ENCODE data around the gene HPX. TPM values are rescaled to one million over a fixed set of nuclear protein-coding genes. Genes with fewer than 3 reads are reported as not detected.

Gene HPX
- total and polyA plus RNA-seq, 4 donors = 2,251 to 9,224 (median 5,760) TPM

DNA sequence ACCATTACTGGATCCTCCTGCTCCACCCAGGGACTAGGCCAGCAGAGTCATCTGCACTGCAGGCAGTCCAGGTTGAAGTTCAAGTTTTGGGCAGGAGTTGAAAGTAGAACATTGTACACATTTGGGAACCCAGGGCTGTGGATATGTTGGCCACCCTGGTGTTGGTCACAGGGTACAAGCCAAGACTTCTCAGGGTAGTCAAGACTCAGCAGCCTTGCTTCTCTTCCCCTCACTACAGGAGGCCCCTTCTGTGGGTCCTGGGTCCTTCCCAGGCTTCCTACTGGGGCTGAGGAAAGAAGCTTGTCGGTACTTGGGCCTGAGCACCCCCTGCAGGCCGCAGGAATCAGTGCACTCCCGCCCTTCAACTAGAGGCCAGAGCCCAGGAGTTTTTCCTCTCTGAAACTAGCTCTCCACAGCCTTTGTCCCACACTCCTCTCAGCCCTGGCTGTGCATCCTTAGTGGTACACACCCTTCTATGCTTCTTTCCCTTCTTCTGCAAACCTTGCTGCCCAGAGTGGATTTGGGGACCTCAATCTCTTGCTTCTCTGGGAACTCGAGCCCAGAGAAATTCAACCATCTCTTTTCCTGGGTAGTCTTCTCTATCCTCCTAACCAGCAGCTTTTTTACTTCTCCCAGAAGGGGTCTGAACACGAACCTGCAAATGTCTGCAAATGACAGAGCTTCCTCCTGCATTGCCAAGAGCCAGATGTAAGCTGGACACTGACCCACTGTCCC is 2.6 kb upstream of the HPX start:
- no peaks in the 10 kb centered on the region for H3K9me3 ChIP-seq (ENCODE audit: control insufficient read depth in 4 of 4, low read length in 3 of 4)
- peak overlapping the region; percentile 83 to 89 for H3K27ac ChIP-seq (ENCODE audit: low read depth in 1 of 2, low read length in 2 of 2)
- H3K27me3 ChIP-seq (ENCODE audit: control insufficient read depth in 4 of 4, insufficient read depth in 4 of 4, low read length in 3 of 4) = no peaks in the 10 kb centered on the region
- peaks cover 2 to 36% (median 24%) of the 10 kb centered on the region in 4 donors for H3K4me1 ChIP-seq (ENCODE audit: control insufficient read depth in 4 of 4, insufficient read depth in 4 of 4, low read length in 3 of 4)
- peak; percentile 56 for DNase-seq (ENCODE audit: low spot score)
- TF ChIP-seq MAX (IDR thresholded peaks at IDR 0.05) (no peak), EGR1 (IDR thresholded peaks at IDR 0.05; ENCODE audit: low read depth in 2 of 2) (no peak), TAF1 (conservative IDR thresholded peaks at IDR 0.05) (peak; percentile 59), JUND (IDR thresholded peaks at IDR 0.05) (peak in 1 of 2 donors; percentile 46), YY1 (IDR thresholded peaks at IDR 0.05) (peak; percentile 41), HNF4A (conservative IDR thresholded peaks at IDR 0.05) (peak; percentile 79 to 88), HNF4G (IDR thresholded peaks at IDR 0.05) (peak; percentile 33), SP1 (IDR thresholded peaks at IDR 0.05) (peak; percentile 75), FOXA1 (IDR thresholded peaks at IDR 0.05) (no peak), RAD21 (IDR thresholded peaks at IDR 0.05) (peak; percentile 80 to 85), RXRA (IDR thresholded peaks at IDR 0.05) (peak; percentile 77 to 78)
- TF ChIP-seq, protein P1, sequence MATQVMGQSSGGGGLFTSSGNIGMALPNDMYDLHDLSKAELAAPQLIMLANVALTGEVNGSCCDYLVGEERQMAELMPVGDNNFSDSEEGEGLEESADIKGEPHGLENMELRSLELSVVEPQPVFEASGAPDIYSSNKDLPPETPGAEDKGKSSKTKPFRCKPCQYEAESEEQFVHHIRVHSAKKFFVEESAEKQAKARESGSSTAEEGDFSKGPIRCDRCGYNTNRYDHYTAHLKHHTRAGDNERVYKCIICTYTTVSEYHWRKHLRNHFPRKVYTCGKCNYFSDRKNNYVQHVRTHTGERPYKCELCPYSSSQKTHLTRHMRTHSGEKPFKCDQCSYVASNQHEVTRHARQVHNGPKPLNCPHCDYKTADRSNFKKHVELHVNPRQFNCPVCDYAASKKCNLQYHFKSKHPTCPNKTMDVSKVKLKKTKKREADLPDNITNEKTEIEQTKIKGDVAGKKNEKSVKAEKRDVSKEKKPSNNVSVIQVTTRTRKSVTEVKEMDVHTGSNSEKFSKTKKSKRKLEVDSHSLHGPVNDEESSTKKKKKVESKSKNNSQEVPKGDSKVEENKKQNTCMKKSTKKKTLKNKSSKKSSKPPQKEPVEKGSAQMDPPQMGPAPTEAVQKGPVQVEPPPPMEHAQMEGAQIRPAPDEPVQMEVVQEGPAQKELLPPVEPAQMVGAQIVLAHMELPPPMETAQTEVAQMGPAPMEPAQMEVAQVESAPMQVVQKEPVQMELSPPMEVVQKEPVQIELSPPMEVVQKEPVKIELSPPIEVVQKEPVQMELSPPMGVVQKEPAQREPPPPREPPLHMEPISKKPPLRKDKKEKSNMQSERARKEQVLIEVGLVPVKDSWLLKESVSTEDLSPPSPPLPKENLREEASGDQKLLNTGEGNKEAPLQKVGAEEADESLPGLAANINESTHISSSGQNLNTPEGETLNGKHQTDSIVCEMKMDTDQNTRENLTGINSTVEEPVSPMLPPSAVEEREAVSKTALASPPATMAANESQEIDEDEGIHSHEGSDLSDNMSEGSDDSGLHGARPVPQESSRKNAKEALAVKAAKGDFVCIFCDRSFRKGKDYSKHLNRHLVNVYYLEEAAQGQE (IDR thresholded peaks at IDR 0.05) = peak; percentile 43
- TF ChIP-seq, protein P2, sequence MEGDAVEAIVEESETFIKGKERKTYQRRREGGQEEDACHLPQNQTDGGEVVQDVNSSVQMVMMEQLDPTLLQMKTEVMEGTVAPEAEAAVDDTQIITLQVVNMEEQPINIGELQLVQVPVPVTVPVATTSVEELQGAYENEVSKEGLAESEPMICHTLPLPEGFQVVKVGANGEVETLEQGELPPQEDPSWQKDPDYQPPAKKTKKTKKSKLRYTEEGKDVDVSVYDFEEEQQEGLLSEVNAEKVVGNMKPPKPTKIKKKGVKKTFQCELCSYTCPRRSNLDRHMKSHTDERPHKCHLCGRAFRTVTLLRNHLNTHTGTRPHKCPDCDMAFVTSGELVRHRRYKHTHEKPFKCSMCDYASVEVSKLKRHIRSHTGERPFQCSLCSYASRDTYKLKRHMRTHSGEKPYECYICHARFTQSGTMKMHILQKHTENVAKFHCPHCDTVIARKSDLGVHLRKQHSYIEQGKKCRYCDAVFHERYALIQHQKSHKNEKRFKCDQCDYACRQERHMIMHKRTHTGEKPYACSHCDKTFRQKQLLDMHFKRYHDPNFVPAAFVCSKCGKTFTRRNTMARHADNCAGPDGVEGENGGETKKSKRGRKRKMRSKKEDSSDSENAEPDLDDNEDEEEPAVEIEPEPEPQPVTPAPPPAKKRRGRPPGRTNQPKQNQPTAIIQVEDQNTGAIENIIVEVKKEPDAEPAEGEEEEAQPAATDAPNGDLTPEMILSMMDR (IDR thresholded peaks at IDR 0.05; ENCODE audit: low read depth, low read length, missing input control) = peak; percentile 76
- no peak overlapping the region for H3K4me3 ChIP-seq (ENCODE audit: low read depth in 1 of 3, low read length in 3 of 3)
- H3K9ac ChIP-seq (ENCODE audit: low read depth in 1 of 2, low read length in 2 of 2) = no peak overlapping the region
- 45% methylated on average over 5 of the region's 5 CpGs for WGBS
- H3K36me3 ChIP-seq (ENCODE audit: control insufficient read depth in 4 of 4, insufficient read depth in 3 of 4, low read depth in 1 of 4, low read length in 3 of 4) = peaks cover 0 to 6% (median 3%) of the 10 kb centered on the region in 4 donors

- H3K36me3 ChIP-seq (ENCODE audit: control insufficient read depth in 4 of 4, insufficient read depth in 3 of 4, low read depth in 1 of 4, low read length in 3 of 4) = peaks cover 3 to 13% (median 6%) of the 10 kb centered on the region in 4 donors
- H3K9ac ChIP-seq (ENCODE audit: low read depth in 1 of 2, low read length in 2 of 2) = peak overlapping the region in 1 of 2 donors; percentile 31
- DNase-seq (ENCODE audit: low spot score) = no peak
- H3K27me3 ChIP-seq (ENCODE audit: control insufficient read depth in 4 of 4, insufficient read depth in 4 of 4, low read length in 3 of 4) = no peaks in the 10 kb centered on the region
- peak; percentile 36 for TF ChIP-seq SP1 (IDR thresholded peaks at IDR 0.05)
- TF ChIP-seq RAD21 (IDR thresholded peaks at IDR 0.05) = no peak
- peak; percentile 33 for TF ChIP-seq TAF1 (conservative IDR thresholded peaks at IDR 0.05)
- peak in 1 of 2 donors; percentile 45 for TF ChIP-seq HNF4A (conservative IDR thresholded peaks at IDR 0.05)
- TF ChIP-seq, protein P3, sequence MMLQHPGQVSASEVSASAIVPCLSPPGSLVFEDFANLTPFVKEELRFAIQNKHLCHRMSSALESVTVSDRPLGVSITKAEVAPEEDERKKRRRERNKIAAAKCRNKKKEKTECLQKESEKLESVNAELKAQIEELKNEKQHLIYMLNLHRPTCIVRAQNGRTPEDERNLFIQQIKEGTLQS (IDR thresholded peaks at IDR 0.05) = no peak
- peak; percentile 7 for TF ChIP-seq YY1 (IDR thresholded peaks at IDR 0.05)
- peak; percentile 51 to 68 for TF ChIP-seq RXRA (IDR thresholded peaks at IDR 0.05)
- H3K4me1 ChIP-seq (ENCODE audit: control insufficient read depth in 4 of 4, insufficient read depth in 4 of 4, low read length in 3 of 4) = peaks cover 2 to 46% (median 27%) of the 10 kb centered on the region in 4 donors
- H3K4me3 ChIP-seq (ENCODE audit: low read depth in 1 of 3, low read length in 3 of 3) = peak overlapping the region; percentile 28 to 75 (median 40)
- H3K27ac ChIP-seq (ENCODE audit: low read depth in 1 of 2, low read length in 2 of 2) = peak overlapping the region; percentile 83 to 89
- 44% methylated on average over 4 of the region's 4 CpGs for WGBS
- no peaks in the 10 kb centered on the region for H3K9me3 ChIP-seq (ENCODE audit: control insufficient read depth in 4 of 4, low read length in 3 of 4)
These were observed 1.7 kb upstream of the HPX start for GRCh38 chr11:6442441-6442840.

Data from liver (tissue), 9 donors.